OCI-M1 (cell line): ENCODE measurements around the gene PDXP.

Experiments used
- DNase-seq: peaks from one replicate; lab custom pipeline; 2025; lab: John Stamatoyannopoulos, UW

The PDXP gene

DNA sequence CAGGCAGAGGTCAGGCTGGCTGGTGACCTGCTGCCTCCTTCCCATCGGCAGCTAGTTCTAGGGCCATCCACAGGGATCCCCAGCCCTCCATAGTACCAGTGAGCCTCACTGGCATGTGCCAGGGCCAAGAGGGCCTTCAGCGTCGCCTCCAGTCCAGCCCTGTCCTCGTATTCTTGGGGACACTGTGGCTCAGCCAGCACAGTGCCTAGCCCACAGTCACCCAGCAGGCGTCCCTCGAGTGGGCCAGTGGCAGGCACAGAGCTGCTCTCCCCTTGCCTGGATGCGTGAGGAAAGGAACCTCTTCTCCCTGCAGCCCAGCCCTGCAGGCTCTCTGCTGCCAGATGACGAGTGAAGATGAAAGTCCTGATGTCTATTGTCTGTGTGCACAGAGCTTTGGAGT, 29.7 kb upstream of the PDXP start:
- no peak for DNase-seq

DNA sequence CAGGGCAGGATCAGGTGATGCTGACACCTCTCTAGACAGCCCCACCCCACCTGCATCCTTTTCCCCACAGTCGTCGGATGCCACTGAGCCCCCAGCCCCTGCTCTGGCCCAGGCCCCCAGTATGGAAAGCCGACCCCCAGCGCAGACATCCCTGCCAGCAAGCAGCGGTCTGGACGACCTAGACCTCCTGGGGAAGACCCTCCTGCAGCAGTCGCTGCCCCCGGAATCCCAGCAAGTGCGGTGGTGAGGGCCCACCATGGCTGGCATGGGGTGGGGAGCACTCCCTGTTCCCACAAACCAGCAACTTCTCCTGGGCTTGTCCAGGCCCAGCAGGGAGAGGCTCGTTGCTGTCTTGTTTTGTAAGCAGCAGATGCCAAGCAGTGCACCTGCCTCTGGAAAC, 28.6 kb upstream of the PDXP start:
- no peak for DNase-seq

DNA sequence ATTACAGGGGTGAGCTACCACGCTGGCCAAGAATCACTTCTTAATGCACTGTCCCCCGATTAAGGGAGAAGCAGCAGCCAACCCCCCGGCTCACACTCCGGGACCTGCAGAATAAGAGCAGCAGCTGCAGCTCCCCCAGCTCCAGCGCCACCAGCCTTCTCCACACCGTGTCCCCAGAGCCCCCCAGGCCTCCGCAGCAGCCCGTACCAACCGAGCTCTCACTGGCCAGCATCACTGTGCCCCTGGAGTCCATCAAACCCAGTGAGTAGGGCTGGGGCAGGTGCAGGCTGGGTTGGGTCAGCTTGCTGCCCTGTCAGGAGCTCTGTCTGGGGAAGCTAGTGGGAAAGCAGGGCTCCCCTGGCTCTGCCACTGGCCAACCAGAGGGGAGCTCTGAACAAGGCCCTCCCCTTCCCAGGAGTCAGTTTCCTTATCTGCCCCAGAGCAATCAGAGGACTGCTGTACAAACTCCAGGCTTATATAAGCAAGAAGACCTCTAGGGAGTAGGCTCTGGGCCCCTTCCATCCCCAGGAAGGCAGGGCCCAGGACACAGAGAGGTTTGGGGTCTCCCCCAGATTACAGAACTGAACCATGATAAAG, 27.6 kb upstream of the PDXP start:
- DNase-seq = peak; percentile 44

DNA sequence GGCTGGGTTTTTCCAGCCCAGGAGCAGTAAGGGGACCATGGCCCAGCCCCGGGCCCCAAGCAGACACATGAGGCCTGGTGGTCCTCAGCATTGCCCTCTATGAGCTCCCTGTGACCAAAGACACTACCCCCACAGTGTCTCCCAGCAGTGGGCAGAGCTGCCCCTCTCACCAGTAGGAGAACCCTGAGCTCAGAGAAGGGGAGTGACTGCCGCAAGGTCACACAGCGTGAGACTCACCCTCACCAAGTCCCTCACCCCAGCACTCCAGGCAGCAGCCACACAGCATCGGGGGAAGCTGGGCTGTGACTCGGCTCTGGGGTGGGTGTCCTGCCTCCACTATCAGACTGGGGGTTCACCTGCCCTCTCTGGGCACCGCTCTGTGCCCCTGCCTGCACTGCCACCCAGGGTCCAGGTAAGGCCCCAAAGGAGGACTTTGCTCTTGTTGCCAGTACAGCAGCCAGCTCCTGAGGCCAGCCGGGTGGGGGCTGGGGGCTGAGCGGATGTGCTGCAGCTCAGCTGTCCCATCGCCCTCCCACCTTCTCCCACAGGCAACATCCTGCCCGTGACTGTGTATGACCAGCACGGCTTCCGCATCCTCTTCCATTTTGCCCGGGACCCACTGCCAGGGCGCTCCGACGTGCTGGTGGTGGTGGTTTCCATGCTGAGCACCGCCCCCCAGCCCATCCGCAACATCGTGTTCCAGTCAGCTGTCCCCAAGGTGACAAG, 26.9 kb upstream of the PDXP start:
- no peak for DNase-seq

DNA sequence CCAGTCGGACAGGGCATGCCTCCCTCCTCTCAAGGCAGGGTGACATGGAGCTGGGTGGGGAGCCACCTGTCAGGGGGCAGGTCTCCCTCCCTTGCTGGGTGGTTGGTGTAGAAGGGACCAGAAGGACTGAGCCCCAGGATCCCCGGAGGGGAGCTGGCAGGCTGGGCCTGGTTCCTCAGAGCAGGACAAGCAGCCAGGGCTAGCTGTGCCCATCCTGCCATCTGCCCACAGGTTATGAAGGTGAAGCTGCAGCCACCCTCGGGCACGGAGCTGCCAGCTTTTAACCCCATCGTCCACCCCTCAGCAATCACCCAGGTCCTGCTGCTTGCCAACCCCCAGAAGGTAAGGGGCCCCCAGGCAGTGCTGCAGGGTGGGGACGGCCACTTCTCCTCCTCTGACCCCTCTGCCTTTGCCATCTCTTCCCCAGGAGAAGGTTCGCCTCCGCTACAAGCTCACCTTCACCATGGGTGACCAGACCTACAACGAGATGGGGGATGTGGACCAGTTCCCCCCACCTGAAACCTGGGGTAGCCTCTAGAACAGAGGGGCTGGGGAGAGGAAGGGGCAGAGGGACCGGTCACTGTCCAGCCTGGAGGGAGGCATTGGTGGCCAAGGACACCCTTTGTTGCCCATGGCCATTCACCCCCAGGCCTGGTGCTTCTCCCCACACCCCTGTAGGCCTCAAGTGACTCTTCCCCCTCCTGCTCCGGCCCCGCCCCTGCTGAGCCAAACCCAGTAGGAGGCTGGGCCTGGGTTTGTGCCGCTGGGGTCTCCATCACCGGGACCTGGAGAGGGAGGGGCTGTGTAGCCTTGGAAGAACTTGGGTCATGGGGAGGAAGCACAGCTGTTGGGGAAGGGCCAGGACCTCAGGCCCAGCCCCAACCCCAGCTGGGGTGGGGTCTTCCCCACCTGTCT, 26.1 kb upstream of the PDXP start:
- DNase-seq = no peak

DNA sequence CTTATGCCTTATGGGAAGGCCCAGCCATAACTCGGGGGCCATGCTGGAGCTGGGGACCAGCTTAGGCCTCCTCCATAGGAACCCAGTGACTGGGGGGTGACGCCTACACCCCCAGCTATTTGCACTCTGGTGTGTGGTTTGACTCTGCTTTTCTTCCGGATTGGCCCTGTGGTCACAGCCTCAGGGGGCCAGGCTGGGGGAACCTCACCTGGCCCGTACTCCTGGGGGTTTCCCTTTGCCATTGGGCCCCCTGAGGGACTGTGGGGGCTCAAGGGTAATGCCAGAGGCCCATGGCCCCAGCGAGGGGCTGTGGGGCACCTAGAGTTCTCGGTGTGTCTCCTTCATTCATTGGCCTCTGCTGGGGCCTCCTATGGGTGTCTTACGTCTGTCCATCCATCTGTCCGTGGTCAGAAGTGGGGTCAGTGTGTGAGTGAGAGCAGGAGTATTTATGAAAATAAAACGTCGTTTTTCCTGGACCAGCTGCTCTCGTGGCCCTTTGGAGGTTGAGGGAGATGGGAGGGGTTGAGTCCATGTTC, 25.4 kb upstream of the PDXP start:
- no peak for DNase-seq

DNA sequence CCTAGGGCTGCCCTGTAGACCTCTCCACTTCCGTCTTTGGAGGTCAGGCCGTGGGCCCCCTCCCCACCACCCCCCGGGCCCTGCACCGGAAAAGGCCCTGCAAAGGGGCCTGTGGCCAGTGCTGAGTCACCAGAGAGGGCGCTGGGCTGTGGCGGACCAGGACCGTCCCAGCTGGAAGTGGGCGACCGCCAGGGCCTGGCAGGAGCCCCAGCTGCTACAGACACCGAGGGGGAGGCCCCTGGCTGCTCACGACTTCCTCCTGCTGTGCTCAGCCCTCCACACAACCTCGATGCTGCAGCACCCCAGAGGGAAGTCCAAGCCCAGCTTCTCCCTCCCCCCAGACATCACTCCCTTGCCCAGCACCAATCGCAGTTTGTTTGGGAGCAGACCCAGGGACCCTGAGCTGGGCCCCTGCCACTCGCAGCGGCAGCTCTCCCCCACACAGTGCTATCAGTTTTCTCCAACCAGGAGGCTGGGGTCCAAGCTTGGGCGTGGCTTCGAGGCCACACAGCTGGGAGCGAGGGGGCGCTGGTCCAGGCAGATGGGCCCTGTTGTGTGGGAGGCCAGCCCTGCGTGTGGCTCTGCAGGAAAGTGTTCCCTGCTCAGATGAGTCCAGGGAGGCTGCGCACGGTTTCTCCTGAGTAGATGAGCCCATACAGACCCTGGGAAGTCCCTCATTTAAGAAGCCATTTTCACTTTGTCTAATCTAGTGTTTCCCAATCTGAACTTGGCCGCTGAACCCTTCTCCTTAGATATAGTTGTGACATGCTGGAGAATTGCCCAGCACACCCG, 24.7 kb upstream of the PDXP start:
- peak; percentile 96 for DNase-seq

DNA sequence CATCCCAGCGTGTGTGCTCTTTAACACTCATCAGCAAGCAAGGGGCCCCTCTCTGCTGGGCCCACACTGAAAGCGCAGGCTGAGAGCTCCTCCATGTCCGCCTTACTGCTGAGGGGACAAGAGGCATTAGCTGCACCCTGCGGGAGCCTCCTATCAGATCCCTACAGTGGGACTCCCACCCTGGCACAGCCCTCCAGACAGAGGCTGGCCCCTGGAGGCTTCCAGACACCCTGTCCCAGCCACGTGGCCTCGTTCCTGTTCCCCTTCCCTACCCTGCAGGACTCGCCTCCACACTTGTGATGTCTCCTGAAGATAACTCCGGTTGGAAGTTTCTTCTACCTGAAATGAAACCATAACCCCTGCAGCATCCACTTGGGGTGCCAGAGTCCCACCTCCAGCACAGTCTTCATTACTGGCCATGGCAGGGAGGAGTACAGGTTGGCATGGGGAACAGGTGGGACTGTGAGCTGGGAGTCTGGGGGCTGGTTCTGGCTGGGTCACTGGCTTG, 24.1 kb upstream of the PDXP start:
- peak; percentile 79 for DNase-seq

DNA sequence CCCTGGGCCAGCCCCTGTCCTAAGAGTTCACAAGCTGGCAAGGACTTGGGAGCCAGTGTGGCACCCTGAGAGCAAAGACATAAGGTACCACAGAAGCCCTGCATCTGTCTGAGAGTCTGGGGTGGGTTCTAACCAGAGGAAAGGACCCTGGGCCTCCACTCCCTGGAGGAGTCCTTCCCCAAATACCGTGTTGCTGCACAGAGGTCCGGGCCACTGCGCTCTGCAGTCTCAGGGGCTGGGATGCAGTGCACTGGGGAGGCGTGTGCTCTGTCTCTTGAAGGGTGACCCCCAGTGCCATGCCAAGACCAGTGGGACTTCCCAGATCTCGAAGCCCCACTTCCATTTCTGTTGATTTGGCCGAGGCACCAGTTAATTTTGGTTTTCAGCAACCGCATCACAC, 23.4 kb upstream of the PDXP start:
- DNase-seq = no peak

DNA sequence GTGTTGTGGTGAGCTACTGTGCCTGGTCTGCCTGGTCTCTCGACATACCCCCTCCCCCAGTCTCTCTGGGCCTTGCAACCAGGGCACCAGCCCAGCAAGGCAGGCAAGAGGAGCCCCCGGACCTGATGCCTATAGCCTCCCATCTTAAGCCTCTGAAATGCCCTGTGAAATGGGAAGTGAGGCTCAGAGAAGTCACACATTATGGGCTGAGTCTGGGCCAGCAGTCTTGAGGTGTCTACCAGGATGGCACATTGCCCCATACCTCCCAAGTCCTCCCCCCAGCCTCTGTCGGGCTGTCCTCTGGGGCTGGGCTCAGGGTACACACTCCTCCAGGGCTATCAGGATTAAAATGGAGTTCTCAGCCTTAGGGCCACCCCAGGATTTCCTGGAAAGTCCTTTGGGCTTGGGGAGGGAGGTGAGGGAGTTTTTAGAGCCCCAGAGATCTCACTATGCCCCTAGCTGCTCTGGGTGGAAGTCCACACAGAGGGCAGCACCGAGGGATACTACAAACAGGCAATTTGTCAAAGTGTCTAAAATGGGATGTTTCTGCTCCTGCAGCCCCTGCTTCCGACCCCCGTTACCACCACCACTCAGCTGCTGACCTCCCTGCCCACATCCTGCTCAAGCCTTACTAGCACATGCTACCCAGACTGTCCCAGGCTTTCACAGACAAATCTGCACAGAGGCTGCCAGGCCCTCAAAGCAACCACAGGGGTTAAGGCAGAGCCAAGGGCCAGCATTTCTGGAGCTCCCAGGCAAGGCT, 22.2 kb upstream of the PDXP start:
- DNase-seq = peak; percentile 56

DNA sequence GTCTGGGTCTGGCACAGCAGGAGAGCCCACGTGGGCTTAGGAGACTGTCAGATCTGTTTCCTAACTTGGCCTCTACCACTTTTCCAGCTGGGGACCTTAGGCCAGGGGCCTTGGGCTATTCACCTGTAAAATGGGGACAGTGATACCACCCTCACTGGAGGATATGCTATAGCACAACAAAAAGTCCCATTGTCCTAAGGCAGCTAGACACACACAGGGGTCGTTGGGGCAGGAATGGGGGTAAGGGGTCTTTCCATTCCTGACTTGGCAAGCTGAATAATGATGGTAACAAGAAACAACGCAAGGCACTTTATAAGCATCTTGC, 21.6 kb upstream of the PDXP start:
- no peak for DNase-seq

DNA sequence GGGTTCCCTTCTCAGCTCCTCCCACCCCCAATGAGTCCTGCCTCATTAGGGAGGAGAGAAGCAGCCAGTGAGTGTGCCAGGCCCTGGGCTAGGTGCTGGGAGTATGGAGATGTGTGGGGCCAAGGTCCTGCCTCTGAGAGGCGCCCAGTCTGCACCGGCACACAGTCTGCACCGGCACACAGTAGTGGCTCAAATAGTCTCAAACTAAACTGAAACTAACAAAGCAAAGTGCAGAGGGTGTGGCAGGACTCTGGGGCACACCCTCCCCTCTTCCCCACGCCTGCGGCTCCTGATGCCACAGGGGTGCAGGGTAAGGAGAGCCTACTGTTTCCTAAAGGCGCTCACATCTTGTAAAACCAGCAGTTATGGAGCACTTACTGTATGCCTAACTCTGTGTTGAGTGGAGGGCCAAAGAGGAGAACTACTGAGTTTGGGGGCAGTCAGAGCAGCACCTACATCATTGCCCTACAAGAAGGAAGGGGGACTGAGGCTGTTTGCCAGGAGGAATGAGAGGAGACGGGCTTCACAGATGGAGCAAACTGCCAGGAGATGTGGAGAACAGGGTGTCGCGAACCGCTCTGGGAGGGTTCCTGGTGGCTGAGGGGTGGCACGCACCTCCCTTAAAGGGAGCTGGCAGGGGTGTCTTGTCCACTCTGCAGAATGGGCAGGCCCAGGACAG, 20.0 kb upstream of the PDXP start:
- DNase-seq = peak; percentile 36

DNA sequence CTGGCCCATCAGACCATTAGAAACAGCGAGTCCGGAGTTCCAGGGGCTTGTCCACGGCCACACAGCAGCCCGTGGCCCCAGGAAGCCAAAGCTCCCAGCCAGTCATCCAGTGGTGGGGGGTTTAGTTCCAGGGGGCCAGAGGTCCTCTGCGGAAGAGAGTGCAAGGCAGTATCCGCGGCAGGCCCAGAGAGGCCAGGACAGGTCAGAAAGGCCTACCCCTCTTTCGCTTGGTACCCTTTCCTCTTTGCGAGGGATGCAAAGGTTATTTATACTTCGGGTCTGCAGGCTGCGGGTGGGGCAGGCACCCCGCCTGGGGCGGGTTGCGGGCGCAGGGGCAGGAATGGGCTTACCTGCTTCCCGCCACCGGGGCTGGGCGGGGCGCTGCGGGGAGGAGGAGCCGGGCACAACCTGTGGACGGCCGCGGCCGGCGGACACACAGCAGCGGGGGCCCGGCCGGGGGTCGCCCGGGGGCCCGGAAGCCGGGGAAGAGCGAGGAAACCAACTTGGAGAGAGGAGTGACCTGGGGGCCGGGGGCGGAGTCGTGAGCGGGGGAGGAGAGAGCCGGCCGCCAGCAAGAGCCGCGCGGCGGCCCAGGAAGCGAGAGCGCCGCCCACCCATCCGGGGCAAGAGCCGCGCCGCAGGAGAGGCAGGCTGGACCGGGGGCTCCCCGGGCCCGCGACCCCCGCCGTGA, 19.3 kb upstream of the PDXP start, which contains the start of gene SH3BP1:
SH3BP1 (plus strand) TSS at position 600 of the 691 bp plus-strand sequence. CDS start 119 bp downstream, outside the sequence.
- peak; percentile 39 for DNase-seq

DNA sequence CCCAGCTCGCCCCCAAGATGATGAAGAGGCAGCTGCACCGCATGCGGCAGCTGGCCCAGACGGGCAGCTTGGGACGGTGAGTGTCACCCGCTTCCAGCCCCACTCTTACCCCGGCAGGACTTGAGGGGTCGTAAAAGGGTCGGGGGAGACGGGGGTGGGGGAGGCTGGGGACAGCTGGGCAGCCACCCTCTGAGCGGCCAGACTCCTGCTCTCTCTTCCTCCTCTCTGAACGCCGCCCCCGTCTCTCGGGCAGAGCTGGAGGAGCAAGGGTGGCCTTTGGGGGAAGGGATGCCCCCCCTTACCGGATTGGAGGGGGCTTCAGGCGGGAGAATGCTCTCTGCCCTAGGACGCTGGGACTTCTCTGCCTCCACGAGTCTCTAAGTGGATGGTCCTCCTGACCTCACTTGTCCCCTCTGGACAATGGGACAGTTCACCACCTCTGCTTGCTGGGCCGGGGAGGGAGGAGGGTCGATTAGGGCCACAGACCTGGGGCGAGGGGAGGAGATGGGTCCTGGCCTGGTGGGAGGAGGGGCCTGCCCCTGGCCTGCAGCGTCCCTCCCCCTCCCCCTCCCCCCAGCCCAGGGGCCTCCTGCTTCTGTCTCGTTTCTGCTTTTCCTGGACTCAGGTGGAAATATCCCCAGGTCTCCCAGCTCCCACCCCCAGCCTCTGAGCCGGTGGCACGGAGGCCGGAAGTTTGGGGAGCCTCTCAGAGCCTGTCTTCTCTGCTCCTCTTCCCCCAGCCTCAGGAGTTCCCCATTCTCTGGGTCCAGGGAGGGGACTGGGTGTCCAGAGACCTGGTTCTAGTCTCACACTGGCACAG, 18.5 kb upstream of the PDXP start:
- peak; percentile 42 for DNase-seq

DNA sequence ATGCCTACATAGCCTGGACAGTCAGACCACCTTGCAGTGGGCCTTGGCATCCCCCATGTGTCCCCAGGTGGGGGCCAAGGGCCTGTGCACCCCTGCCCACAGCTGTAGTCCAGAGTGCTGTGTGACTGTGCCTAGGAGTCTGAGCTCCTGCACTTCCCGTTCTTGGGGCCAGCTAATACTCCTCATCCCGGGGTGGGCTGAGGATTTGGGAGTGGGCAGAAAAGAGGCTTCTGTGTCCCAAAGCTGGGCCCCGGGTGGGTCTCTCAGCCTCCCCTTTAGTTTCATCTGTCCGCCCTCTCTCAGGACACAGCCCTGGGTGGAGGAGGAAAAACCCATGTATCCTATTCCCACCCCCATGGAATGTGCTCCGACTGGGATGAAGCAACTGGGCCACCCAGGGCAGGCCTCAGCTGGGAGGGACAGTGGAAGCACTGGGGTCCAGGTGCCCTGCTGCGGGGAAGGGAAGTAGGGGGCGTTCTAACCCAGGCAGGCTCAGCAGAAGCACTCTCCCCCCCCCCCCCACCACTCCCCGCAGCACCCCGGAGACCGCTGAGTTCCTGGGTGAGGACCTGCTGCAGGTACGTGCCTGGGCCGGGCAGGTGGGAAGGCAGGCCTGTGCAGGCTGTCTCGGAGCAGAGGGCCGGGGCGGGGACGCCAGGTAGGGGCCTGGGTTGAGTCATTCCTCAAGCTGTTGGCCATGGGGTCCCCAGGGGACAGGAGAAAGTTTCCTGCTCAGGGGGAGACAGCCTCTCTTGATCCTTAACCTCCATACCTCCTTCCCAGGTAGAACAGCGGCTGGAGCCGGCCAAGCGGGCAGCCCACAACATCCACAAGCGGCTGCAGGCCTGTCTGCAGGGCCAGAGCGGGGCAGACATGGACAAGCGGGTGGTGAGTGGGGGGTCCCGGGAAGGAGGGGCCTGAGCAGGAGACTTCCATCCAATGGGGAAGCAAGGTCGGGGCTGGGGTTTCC, 17.6 kb upstream of the PDXP start:
- DNase-seq = no peak

DNA sequence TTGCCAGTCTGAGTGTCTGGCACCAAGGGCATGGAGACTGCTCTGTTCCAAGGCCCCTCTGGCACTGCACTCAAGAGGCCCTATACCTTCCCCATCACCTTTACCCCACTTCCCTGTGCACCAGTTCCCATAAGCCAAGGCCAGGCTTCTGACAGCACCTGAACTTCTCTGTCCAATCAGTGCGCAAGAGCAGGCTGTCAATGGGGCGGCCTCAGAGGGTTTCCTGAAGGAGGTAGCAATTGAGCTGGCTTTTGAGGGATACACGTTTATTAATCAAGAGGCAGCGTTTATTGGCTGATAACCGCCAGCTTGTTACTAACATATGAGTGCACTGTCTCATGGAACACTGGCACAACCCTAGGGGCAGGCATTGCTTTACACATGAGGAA, 17.0 kb upstream of the PDXP start:
- DNase-seq = no peak

DNA sequence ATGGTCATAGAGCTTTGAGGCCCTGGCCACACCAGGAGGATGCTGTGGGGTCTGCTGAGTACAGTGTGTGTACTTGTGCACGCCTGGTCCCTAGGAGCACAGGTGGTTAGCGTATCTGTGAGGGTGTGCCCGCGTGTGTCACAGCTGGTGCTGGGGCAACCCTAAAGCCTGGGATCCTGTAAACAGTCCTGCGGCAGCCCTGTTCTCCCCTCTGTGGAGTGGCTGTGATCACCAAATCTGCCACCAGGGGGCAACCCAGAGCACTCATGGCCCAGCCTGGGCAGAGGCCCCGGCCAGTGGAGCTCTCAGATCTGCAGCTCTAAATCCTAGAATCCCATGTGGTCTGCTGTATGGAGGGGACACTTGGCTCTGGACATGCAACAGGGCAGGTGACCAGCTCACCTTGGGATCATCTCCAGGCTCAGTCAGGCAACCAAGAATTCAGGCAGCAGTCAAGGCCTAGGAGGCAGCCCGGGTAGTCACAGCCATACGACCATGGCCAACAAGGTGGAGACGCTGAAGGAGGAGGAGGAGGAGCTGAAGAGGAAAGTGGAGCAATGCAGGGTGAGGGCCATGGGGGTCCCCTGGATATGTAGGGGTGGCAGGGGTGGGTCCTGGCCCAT, 15.2 kb upstream of the PDXP start:
- peak; percentile 87 for DNase-seq
